HL-60 (cell line): ENCODE data around the gene CCM2L.

Experiments
- GABPA ChIP-seq: IDR thresholded peaks from 2 replicates; pipeline ENCODE4 v1.6.1; 2012; ENCODE audit warnings: low read depth
- SPI1 ChIP-seq: IDR thresholded peaks from 2 replicates; pipeline ENCODE4 v1.6.1; 2012; ENCODE audit warnings: low read depth, mild to moderate bottlenecking, borderline replicate concordance
- TF ChIP-seq, protein P1 (sequence below): IDR thresholded peaks from one replicate; pipeline ENCODE4 v1.5.1; 2011; ENCODE audit warnings: low read length, control low read depth, inconsistent platforms; ENCODE audit not compliant: insufficient read depth
- TF ChIP-seq, protein P2 (sequence below): IDR thresholded peaks from 2 replicates; pipeline ENCODE4 v1.6.1; 2012; ENCODE audit warnings: low read depth; ENCODE audit not compliant: insufficient replicate concordance

DNA sequence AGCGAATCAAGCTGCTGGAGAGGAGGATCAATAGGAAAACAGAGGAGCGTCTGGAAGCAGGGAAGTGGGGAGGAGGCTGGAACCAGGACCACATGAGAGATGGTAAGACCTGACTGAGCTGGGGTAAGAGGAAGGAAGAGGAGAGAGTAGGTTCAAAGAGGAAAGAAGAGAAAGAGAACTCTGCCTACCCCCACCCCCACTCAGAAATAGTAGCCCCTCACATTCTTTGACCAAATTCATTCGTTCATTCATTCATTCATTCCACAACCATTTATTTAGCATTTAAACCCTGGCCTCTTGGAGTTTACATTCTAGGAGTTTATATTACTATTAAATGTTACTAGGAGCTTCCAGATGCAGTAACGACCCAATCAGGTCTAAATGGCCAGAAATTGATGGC lies 26.0 kb downstream of the CCM2L start:
- TF ChIP-seq, protein P1, sequence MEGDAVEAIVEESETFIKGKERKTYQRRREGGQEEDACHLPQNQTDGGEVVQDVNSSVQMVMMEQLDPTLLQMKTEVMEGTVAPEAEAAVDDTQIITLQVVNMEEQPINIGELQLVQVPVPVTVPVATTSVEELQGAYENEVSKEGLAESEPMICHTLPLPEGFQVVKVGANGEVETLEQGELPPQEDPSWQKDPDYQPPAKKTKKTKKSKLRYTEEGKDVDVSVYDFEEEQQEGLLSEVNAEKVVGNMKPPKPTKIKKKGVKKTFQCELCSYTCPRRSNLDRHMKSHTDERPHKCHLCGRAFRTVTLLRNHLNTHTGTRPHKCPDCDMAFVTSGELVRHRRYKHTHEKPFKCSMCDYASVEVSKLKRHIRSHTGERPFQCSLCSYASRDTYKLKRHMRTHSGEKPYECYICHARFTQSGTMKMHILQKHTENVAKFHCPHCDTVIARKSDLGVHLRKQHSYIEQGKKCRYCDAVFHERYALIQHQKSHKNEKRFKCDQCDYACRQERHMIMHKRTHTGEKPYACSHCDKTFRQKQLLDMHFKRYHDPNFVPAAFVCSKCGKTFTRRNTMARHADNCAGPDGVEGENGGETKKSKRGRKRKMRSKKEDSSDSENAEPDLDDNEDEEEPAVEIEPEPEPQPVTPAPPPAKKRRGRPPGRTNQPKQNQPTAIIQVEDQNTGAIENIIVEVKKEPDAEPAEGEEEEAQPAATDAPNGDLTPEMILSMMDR: no peak
- TF ChIP-seq GABPA (no peak), SPI1 (no peak)
- TF ChIP-seq, protein P2, sequence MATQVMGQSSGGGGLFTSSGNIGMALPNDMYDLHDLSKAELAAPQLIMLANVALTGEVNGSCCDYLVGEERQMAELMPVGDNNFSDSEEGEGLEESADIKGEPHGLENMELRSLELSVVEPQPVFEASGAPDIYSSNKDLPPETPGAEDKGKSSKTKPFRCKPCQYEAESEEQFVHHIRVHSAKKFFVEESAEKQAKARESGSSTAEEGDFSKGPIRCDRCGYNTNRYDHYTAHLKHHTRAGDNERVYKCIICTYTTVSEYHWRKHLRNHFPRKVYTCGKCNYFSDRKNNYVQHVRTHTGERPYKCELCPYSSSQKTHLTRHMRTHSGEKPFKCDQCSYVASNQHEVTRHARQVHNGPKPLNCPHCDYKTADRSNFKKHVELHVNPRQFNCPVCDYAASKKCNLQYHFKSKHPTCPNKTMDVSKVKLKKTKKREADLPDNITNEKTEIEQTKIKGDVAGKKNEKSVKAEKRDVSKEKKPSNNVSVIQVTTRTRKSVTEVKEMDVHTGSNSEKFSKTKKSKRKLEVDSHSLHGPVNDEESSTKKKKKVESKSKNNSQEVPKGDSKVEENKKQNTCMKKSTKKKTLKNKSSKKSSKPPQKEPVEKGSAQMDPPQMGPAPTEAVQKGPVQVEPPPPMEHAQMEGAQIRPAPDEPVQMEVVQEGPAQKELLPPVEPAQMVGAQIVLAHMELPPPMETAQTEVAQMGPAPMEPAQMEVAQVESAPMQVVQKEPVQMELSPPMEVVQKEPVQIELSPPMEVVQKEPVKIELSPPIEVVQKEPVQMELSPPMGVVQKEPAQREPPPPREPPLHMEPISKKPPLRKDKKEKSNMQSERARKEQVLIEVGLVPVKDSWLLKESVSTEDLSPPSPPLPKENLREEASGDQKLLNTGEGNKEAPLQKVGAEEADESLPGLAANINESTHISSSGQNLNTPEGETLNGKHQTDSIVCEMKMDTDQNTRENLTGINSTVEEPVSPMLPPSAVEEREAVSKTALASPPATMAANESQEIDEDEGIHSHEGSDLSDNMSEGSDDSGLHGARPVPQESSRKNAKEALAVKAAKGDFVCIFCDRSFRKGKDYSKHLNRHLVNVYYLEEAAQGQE: no peak
